H54 (cell line): ENCODE data around the gene LRFN3.
A peak's percentile ranks its signal among the peaks of the same experiment; 100 is the strongest.
"Not testable (repeated sequence)": the region's sequence is repeated elsewhere in the genome, so short reads cannot be mapped to it uniquely, and the experiment has no call there.

Experiments
- DNase-seq: peaks from one replicate; pipeline ENCODE4 v3.0.0; 2011; ENCODE audit warnings: low spot score, mixed read lengths; ENCODE audit not compliant: insufficient read length
- FAIRE-seq: peaks from 3 replicates; lab custom pipeline; 2011; peaks lifted over from hg19 to GRCh38; lab: Jason Lieb, UNC
- POLR2A ChIP-seq: IDR thresholded peaks from 2 replicates; pipeline ENCODE4 v1.6.1; 2011; ENCODE audit warnings: low read depth, mild to moderate bottlenecking, low read length

Gene LRFN3

GRCh38 chr19:35939307-35940077, 3.3 kb downstream of the LRFN3 start:
- no peak for FAIRE-seq

GRCh38 chr19:35940078-35940775, 4.1 kb downstream of the LRFN3 start:
- no peak for TF ChIP-seq POLR2A
- DNase-seq (no peak), FAIRE-seq (no peak)

More at GRCh38 chr19:35939307-35940077, 3.3 kb downstream of the LRFN3 start:
- no peak for DNase-seq
- no peak for TF ChIP-seq POLR2A

- TF ChIP-seq POLR2A, result no peak
- FAIRE-seq (no peak), DNase-seq (no peak)
Observed at GRCh38 chr19:35940839-35941238, 4.7 kb downstream of the LRFN3 start.

GRCh38 chr19:35942235-35942634, 6.1 kb downstream of the LRFN3 start:
- DNase-seq (no peak), FAIRE-seq (no peak)
- no peak for TF ChIP-seq POLR2A

- FAIRE-seq (no peak), DNase-seq (no peak)
- TF ChIP-seq POLR2A, result no peak
Observed at GRCh38 chr19:35943321-35944301, 7.4 kb downstream of the LRFN3 start.

GRCh38 chr19:35944556-35944955, 8.4 kb downstream of the LRFN3 start:
- no peak for DNase-seq
- FAIRE-seq, result no peak
- TF ChIP-seq POLR2A, result no peak

- FAIRE-seq (no peak), DNase-seq (no peak)
- TF ChIP-seq POLR2A, result no peak
Observed at GRCh38 chr19:35945121-35945790, 9.1 kb downstream of the LRFN3 start.

- no peak for TF ChIP-seq POLR2A
- FAIRE-seq (no peak), DNase-seq (no peak)
Observed at GRCh38 chr19:35946203-35946602, 10.0 kb downstream of the LRFN3 start.

- peak; percentile 62 for DNase-seq
- TF ChIP-seq POLR2A, result no peak
- no peak for FAIRE-seq
Observed at GRCh38 chr19:35949131-35949530, 13.0 kb downstream of the LRFN3 start.

- no peak for TF ChIP-seq POLR2A
- DNase-seq (no peak), FAIRE-seq (no peak)
Observed at GRCh38 chr19:35955881-35956634, 19.9 kb downstream of the LRFN3 start.

GRCh38 chr19:35957411-35957810, 21.2 kb downstream of the LRFN3 start:
- DNase-seq, FAIRE-seq: not testable (repeated sequence)

GRCh38 chr19:35958660-35959039, 22.5 kb downstream of the LRFN3 start:
- no peak for DNase-seq
- TF ChIP-seq POLR2A, result no peak
- FAIRE-seq, result no peak
